Stimulated activated CD4-positive, alpha-beta T cell treated with anti-CD3 and anti-CD28 coated beads, Interleukin-15, amount 100 ng/mL, for 24 hours (primary cell): Measurements from ENCODE around the gene TMEM244.
"Not testable (repeated sequence)": the region's sequence is repeated elsewhere in the genome, so short reads cannot be mapped to it uniquely, and the experiment has no call there.

ENCODE experiments used
- DNase-seq: peaks from one replicate; pipeline ENCODE4 v3.0.0-alpha.2; 2020

Gene TMEM244

DNA sequence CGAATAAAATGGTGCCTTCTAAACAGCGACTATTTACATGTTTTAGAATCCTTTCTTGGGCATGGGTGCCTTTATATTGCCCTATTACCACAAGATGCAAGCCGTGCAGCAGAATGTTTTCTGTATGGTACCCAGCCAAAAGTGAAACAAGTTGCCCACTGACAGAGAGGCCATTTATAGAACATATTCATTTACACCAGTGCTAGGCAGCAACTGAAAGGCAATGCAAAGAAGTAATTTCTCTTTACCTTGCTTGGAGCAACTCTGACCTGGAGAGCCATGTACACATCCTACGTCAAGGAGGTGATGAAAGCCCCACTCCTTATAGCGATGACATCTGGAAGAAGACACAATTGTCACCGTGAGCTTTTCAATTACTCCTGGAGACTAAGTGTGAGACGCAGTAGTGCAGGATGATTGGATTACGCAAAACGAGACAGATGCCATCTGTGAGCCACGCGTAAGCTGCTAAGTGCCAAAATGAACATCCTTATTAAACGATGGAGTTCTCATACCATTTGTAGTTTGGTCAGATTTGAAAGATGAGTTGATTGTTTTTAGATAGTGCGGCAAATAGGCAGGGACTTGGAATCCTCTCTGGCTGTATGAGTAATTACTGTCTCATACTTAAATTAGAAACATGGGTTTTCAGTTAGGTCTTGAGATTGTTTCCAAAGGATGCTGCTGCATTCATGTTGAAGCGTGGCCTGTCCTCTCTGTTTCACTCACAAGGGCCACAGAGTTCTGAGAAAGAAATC is at the start of gene TMEM244:
Gene TMEM244, minus strand, starts transcription at position 408 of the 758 bp plus-strand sequence. Its CDS starts 127 bp downstream, at position 281.
- peak; percentile 5 for DNase-seq

GRCh38 chr6:129908858-129909257 is 47.7 kb upstream of the TMEM244 start:
- no peak for DNase-seq

- no peak for DNase-seq
These were observed 47.2 kb upstream of the TMEM244 start for GRCh38 chr6:129908356-129908755.

GRCh38 chr6:129906515-129907077 is 45.5 kb upstream of the TMEM244 start:
- no peak for DNase-seq

DNA sequence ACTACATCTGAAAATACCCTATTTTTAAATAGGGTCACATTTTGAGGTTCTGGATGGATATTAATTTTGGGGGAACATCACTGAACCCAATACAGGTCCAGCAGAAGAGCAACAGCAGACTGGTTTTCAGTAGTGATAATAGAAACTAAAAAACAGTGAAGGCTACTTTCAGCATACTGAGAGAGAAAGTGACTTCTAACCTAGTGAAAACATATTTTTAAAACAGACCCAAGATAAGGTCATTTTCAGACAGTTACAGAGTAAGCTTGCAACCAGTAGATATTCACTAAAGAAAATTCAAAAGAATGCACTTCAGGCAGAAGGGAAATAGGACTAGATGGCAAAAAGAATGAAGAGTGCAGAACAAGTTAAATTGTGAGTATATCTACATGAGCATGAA is 42.0 kb upstream of the TMEM244 start:
- DNase-seq, result no peak

DNA sequence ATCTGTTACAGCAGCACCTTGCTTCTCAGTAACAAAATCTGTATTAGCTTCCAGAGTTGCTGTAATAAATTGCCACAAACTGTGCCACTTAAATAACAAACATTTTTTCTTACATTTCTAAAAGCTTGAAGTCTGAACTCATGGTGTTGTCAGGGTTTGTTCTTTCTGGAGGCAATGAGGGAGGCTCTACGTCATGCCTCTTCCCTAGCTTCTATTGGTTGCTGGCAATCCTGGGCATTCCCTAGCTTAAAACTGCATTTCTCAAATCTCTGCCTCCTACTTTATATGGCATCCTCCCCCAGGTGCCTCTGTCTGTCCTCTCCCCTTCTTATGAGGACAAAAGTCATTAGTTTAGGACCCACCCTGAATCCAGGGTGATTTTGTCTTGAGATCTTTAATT is 41.6 kb upstream of the TMEM244 start:
- no peak for DNase-seq

GRCh38 chr6:129901910-129902309 is 40.8 kb upstream of the TMEM244 start:
- DNase-seq, result no peak

- DNase-seq, result no peak
These were observed 34.6 kb upstream of the TMEM244 start for GRCh38 chr6:129895692-129896091.

DNA sequence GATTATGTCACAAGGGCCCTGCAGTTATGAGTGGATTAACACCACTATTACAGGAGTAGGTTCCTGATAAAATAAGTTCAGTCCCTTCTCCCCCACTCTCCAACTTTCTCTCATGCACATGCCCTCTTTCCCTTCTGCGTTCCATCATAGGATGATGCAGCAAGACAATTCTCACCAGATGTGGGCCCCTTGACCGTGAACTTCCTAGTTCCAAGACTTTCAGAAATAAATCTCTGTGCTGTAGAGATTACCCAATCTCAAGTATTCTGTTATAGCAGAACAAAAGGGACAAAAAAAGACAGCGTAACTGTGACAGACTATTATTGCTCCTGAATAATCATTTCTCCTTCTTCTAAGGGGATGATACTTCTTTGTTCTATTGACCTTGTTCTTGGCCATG is 33.8 kb upstream of the TMEM244 start:
- no peak for DNase-seq

GRCh38 chr6:129893640-129894039 is 32.5 kb upstream of the TMEM244 start:
- DNase-seq, result no peak

DNA sequence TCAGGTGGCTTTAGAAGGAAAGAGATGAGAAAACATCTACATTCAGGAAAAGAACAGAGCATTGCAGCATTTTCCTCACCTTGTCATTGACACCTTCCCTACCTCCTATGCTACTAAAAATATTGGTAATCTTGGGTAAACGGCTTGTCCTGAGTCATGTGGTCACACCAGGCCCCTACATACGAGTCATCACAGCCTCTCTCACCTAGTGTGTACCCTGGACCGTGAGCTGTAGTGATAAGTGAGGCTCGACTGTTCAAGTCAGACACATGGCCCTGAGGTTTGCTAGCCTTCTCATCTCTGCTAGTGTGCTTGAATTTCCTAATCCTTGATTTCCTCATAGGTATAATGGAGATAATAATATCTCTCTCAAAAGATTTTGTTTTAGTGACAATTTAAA is 29.6 kb upstream of the TMEM244 start:
- no peak for DNase-seq

GRCh38 chr6:129890164-129890563 is 29.0 kb upstream of the TMEM244 start:
- peak; percentile 7 for DNase-seq

DNA sequence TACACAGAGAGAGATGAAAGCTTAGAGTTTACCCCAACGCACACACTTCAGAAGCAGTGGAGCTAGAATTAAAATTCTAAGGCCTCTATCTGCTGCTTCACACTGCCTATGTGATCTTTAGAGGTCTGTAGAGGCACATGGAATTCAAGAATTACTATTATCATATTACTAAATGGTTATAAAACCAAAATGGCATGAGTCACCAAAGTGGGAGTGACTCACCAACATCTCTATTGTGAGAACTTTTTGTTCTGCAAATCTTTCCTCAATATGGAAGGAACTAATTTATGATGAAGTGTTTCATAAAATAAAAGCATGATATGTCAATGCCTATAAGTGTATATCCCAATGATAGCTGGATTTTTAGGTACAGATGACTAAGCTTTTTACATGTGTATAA is 28.5 kb upstream of the TMEM244 start:
- peak; percentile 35 for DNase-seq

DNA sequence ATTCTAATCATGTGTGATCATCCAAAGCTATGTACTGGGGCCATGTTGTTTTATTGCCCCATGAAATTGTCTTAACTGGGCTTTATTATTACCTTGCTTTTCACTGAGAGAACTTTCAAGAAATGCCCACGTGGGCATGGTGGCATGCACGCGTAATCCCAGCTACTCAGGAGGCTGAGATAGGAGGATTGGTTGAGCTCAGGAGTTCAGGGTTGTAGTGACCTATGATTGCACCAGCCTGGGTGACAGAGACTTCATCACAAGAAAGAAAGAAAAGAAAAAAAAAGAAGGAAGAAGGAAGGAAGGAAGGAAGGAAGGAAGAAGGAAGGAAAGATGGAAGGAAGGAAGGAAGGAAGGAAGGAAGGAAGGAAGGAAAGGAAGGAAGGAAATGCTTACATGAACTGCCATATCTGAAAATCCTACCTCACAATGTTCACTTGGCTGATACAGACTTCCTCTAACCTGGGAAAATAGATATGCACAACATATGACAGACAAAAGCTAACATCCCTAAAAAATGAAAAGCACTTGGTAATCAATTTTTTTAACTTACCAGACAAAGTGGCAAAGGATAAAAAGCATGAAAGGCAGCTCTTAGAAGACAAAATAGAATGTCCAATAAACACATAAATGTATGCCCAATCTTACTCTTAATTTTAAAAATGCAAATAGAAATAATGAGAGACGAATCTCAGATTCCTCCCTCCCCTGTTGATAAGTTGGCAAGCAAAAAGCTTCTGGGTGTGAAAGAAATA is 25.5 kb upstream of the TMEM244 start:
- no peak for DNase-seq

DNA sequence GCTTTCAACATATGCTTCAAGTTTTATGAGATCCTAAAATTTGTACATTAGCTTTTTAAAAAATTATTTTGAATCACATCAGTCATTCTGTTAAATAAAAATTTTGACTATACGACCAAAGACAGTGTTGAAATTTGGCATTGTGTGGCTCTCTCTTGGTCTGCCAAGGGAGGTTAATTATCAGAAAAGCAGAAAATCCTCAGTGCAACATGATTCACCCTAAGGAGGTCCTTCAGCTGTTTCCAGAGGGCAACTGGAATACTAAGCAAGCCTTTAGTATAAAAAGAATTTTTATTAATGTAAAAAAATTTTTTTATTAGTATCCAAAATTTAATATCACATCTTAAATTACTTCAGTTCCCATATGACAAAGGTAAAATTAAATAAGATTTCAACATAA is 23.1 kb upstream of the TMEM244 start:
- no peak for DNase-seq

DNA sequence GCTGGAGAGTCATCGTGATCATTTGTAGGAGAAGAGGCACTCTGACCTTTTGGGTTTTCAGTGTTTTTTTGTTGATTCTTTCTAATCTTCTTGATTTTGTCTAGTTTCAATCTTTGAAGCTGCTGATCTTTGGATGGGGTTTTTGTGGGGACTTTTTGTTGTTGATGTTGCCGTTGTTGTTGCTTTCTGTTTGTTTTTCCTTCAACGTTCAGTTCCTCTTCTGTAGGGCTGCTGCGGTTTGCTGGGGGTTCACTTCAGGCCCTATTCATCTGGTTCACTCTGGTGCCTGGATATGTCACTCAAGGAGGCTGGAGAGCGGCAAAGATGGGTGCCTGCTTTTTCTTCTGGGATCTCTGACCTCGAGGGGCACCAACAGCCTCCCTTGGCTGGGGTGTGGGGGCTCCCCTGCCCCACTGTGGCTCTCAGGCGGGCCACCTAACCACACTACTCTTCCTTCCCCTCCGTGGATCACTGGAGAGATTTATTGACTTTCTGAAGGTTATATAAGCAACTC is 21.5 kb upstream of the TMEM244 start:
- no peak for DNase-seq

GRCh38 chr6:129877894-129878293 is 16.8 kb upstream of the TMEM244 start:
- not testable (repeated sequence) for DNase-seq

- DNase-seq, result no peak
These were observed 14.8 kb upstream of the TMEM244 start for GRCh38 chr6:129875610-129876520.

- DNase-seq, result no peak
These were observed 13.7 kb upstream of the TMEM244 start for GRCh38 chr6:129874837-129875236.

- no peak for DNase-seq
These were observed 11.5 kb upstream of the TMEM244 start for GRCh38 chr6:129872586-129872985.

- no peak for DNase-seq
These were observed 10.1 kb upstream of the TMEM244 start for GRCh38 chr6:129871221-129871620.

DNA sequence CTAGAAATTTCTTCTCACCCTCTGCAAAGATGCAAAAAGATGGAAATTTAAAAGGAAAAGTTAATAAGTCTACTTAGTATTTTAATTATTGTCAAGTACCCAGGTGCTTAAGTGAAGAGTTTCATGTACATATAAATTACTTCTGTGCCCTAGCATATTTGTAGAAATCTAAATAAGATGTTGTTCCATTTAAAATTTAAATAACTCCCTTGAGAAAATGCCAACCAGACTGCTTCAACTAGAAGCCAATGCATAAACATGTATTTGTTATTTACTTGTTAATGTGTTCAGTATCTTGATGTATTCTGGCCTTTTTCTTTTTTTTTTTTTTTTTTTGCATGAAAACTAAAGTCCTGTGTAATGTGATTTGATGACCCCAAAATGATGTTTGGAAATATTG is 6.3 kb upstream of the TMEM244 start:
- no peak for DNase-seq

GRCh38 chr6:129866688-129867087 is 5.6 kb upstream of the TMEM244 start:
- no peak for DNase-seq
